K562 (cell line): Measurements from ENCODE around the gene RTP5. TPM values are rescaled to one million over a fixed set of nuclear protein-coding genes. Genes with fewer than 3 reads are reported as not detected.

Experiments
- ATAC-seq: fragments of 200-7000 bp; cut with Tn5 transposase; 3 replicates; pipeline ENCODE4 v1.9.1; 2020; ENCODE audit warnings: moderate library complexity
- BruUV-seq: library from RNA; stranded (reverse); fragments of 400-500 nt; replicated peaks from 2 replicates; lab custom pipeline; 2021; lab: Mats Ljungman, UMichigan
- CTCF ChIA-PET: fragments of 300-600 bp; formaldehyde crosslinking; extraction: SDS; loops from one replicate; lab custom pipeline; 2021; ENCODE audit warnings: low intra/inter-chr PET ratio; lab: Yijun Ruan, JAX
- POLR2A ChIA-PET: fragments of 300-600, 350-650 bp; sonication (Branson Sonifier 250); formaldehyde crosslinking; extraction: SDS; loops from one replicate; lab custom pipeline; 2021; ENCODE audit warnings: antibody characterized with exemption, inconsistent platforms; lab: Yijun Ruan, JAX
- DNase-seq, 4 experiments: peaks; one replicate each; pipeline versions ENCODE4 v3.0.0 to v3.0.0-alpha.2; 2011 to 2018; ENCODE audit warnings: low spot score in 3 of 4, mixed read lengths in 3 of 4; ENCODE audit errors: extremely low read depth in 1 of 4
- FAIRE-seq: peaks from 2 replicates; lab custom pipeline; 2011; peaks lifted over from hg19 to GRCh38; lab: Jason Lieb, UNC
- H2AFZ ChIP-seq: 2 replicates; pipeline ENCODE4 v1.6.0; 2011; ENCODE audit warnings: low read depth, low read length, control low read depth, inconsistent platforms
- H3K27ac ChIP-seq: fragments of 200-600 bp; 3 replicates; pipeline ENCODE4 v1.8.0; 2011; ENCODE audit warnings: low read depth, mild to moderate bottlenecking, control low read depth, inconsistent platforms, low read length, moderate library complexity, mixed read lengths; ENCODE audit errors: extremely low read depth
- H3K27me3 ChIP-seq, 2 experiments: fragments of 300-600 bp in 1 of 2; 2 replicates in 1 of 2; 3 replicates in 1 of 2; pipeline versions ENCODE4 v1.6.0 to v1.8.0; 2011; ENCODE audit warnings: inconsistent platforms in 2 of 2, low read length in 2 of 2, mild to moderate bottlenecking in 1 of 2, mixed read lengths in 1 of 2, moderate library complexity in 1 of 2; ENCODE audit not compliant: control insufficient read depth in 2 of 2, insufficient read depth in 2 of 2
- H3K36me3 ChIP-seq: fragments of 300-600 bp; 3 replicates; pipeline ENCODE4 v1.8.0; 2011; ENCODE audit warnings: mild to moderate bottlenecking, low read length, inconsistent platforms; ENCODE audit not compliant: control insufficient read depth, insufficient read depth
- H3K4me1 ChIP-seq, 2 experiments: fragments of 200-600 bp in 1 of 2; replicated peaks in 1 of 2; 2 replicates in 1 of 2; 3 replicates in 1 of 2; pipeline versions ENCODE4 v1.5.1 to v1.8.0; 2011; ENCODE audit warnings: inconsistent platforms in 2 of 2, low read length in 2 of 2, mild to moderate bottlenecking in 1 of 2, mixed read lengths in 1 of 2, moderate library complexity in 1 of 2; ENCODE audit not compliant: control insufficient read depth in 2 of 2, insufficient read depth in 2 of 2
- H3K4me2 ChIP-seq: 2 replicates; pipeline ENCODE4 v1.6.1; 2011; ENCODE audit warnings: low read length, control low read depth, inconsistent platforms, mixed read lengths; ENCODE audit not compliant: insufficient read depth
- H3K4me3 ChIP-seq: fragments of 200-600 bp; sonication (generic), shearing (Covaris generic); 2 replicates; pipeline ENCODE4 v1.5.1; 2016; ENCODE audit warnings: control low read depth, inconsistent platforms
- H3K79me2 ChIP-seq: fragments of 200-600 bp; 3 replicates; pipeline ENCODE4 v1.8.0; 2011; ENCODE audit warnings: low read length, inconsistent platforms; ENCODE audit not compliant: control insufficient read depth, insufficient read depth
- H3K9ac ChIP-seq, 2 experiments: 2 replicates each; pipeline versions ENCODE4 v1.6.0 to v1.6.1; 2011; ENCODE audit warnings: low read depth in 2 of 2, low read length in 2 of 2, control low read depth in 1 of 2, inconsistent platforms in 1 of 2, mild to moderate bottlenecking in 1 of 2, mixed read lengths in 1 of 2; ENCODE audit not compliant: insufficient read depth in 1 of 2
- H3K9me1 ChIP-seq: one replicate; pipeline ENCODE4 v1.6.0; 2011; ENCODE audit warnings: inconsistent platforms, mild to moderate bottlenecking, low read length, moderate library complexity; ENCODE audit not compliant: control insufficient read depth, insufficient read depth
- H3K9me3 ChIP-seq: replicated peaks from 2 replicates; pipeline ENCODE4 v1.5.1; 2011; ENCODE audit warnings: low read depth, low read length, inconsistent platforms; ENCODE audit not compliant: control insufficient read depth, insufficient read depth
- H4K20me1 ChIP-seq: replicated peaks from 2 replicates; pipeline ENCODE4 v1.6.1; 2011; ENCODE audit warnings: low read length, inconsistent platforms, mixed read lengths; ENCODE audit not compliant: control insufficient read depth, insufficient read depth
- BRD4 ChIP-seq: fragments of 200-600 bp; sonication (generic); IDR thresholded peaks from 2 replicates; pipeline ENCODE4 v1.6.1; 2017; ENCODE audit warnings: inconsistent platforms
- DDX20 ChIP-seq: fragments of 450-650 bp; IDR thresholded peaks from 2 replicates; pipeline ENCODE4 v1.6.1; 2016; ENCODE audit warnings: missing genetic modification characterization, low read depth, mild to moderate bottlenecking, missing compliant biosample characterization, moderate library complexity
- GTF3C2 ChIP-seq: IDR thresholded peaks from 3 replicates; pipeline ENCODE4 v1.6.1; 2011; ENCODE audit warnings: borderline replicate concordance, mild to moderate bottlenecking, moderate library complexity; ENCODE audit not compliant: insufficient read length; ENCODE audit errors: extremely low read depth
- KLF13 ChIP-seq: fragments of 450-650 bp; IDR thresholded peaks from 2 replicates; pipeline ENCODE4 v1.6.1; 2016; ENCODE audit warnings: missing genetic modification characterization, low read depth, mild to moderate bottlenecking, missing compliant biosample characterization, moderate library complexity, borderline replicate concordance
- MBD2 ChIP-seq: sonication (generic); IDR thresholded peaks from 2 replicates; pipeline ENCODE4 v1.6.1; 2016; ENCODE audit warnings: low read depth, borderline replicate concordance
- NBN ChIP-seq: fragments of 450-650 bp; IDR thresholded peaks from 2 replicates; pipeline ENCODE4 v1.6.1; 2016; ENCODE audit warnings: low read depth, mild to moderate bottlenecking
- NFIX ChIP-seq: fragments of 250-450 bp; sonication (Bioruptor Pico); IDR thresholded peaks from 2 replicates; pipeline ENCODE4 v1.4.0; 2020; ENCODE audit warnings: low read depth, mild to moderate bottlenecking, moderate library complexity
- NR2C1 ChIP-seq, 2 experiments: fragments of 450-650 bp; IDR thresholded peaks; 2 replicates each; pipeline ENCODE4 v1.6.1; 2017; ENCODE audit warnings: mild to moderate bottlenecking in 2 of 2, antibody characterized with exemption in 1 of 2, inconsistent platforms in 1 of 2, missing compliant biosample characterization in 1 of 2, missing genetic modification characterization in 1 of 2
- RAD21 ChIP-seq, 2 experiments: fragments of 250-450 bp in 1 of 2; fragments of 450-650 bp in 1 of 2; sonication (Bioruptor Pico) in 1 of 2; formaldehyde crosslinking in 1 of 2; IDR thresholded peaks in 1 of 2; conservative IDR thresholded peaks in 1 of 2; 2 replicates each; pipeline versions ENCODE4 v1.4.0 to v1.8.0; 2020 to 2022; ENCODE audit warnings: mild to moderate bottlenecking in 2 of 2, moderate library complexity in 1 of 2
- SIN3B ChIP-seq: fragments of 450-650 bp; IDR thresholded peaks from 2 replicates; pipeline ENCODE4 v1.6.1; 2017; ENCODE audit warnings: low read depth, mild to moderate bottlenecking, moderate library complexity
- SMC3 ChIP-seq: conservative IDR thresholded peaks from 2 replicates; pipeline ENCODE4 v1.6.1; 2011; ENCODE audit warnings: low read depth, low read length, improper control_type of control experiment; ENCODE audit not compliant: insufficient read depth
- SPI1 ChIP-seq: IDR thresholded peaks from 2 replicates; pipeline ENCODE4 v1.6.1; 2011; ENCODE audit warnings: low read depth, low read length, control low read depth, borderline replicate concordance
- SRF ChIP-seq, 2 experiments: fragments of 250-450, 450-650 bp in 1 of 2; sonication (Bioruptor Pico) in 1 of 2; sonication (generic) in 1 of 2; formaldehyde crosslinking; IDR thresholded peaks; 2 replicates each; pipeline versions ENCODE4 v1.5.0 to v1.5.1; 2020 to 2022; ENCODE audit warnings: mild to moderate bottlenecking in 1 of 2, missing genetic modification reagents in 1 of 2
- SRSF9 ChIP-seq: fragments of 200-400 bp; formaldehyde crosslinking; IDR thresholded peaks from 2 replicates; pipeline ENCODE4 v1.6.1; 2017; ENCODE audit warnings: low read depth, low read length, borderline replicate concordance
- ZNF444 ChIP-seq: fragments of 250-450 bp; sonication (Bioruptor Pico); IDR thresholded peaks from 2 replicates; pipeline ENCODE4 v1.4.0; 2020; ENCODE audit warnings: mild to moderate bottlenecking, moderate library complexity
- ZNF512 ChIP-seq: IDR thresholded peaks from 2 replicates; pipeline ENCODE4 v1.6.1; 2016; ENCODE audit warnings: missing genetic modification characterization, missing compliant biosample characterization
- ZSCAN32 ChIP-seq: fragments of 450-650 bp; formaldehyde crosslinking; IDR thresholded peaks from 2 replicates; pipeline ENCODE4 v1.4.0; 2020; ENCODE audit warnings: mild to moderate bottlenecking, moderate library complexity
- WGBS: fragments of 100-300 bp; shearing (Covaris generic); methylation state at CpG from one replicate; pipeline ENCODE4 v1.1.6; 2016; ENCODE audit warnings: low coverage, mixed read lengths; ENCODE audit not compliant: insufficient coverage; ENCODE audit errors: missing lambda C conversion rate; 5-methylcytosine and 5-hydroxymethylcytosine counted together
- in situ Hi-C: fragments of 300-500 bp; cut with MboI; formaldehyde crosslinking; loops from 4 replicates; pipeline ENCODE4 v1.15.0; 2018; ENCODE audit warnings: inconsistent platforms, mixed read lengths
- intact Hi-C: fragments of 100-400 bp; cut with micrococcal nuclease; formaldehyde crosslinking; loops from 2 replicates; pipeline ENCODE4 v1.14.2; 2022
- polyA plus RNA-seq, 8 experiments: library from polyadenylated mRNA; depleted of rRNA in 4 of 8; stranded (reverse) in 5 of 8; unstranded in 3 of 8; fragments of >200 nt; fragmentation: Nextera tagmentation in 2 of 8; fragmentation: Illumina TruSeq in 1 of 8; extraction: Ambion mirVana in 2 of 8; extraction: Trizol in 1 of 8; gene quantifications; 2 replicates each; pipeline versions ENCODE4 v1.2.1 to v1.2.3, GENCODE V29; 2011 to 2014; ENCODE audit warnings: inconsistent platforms in 1 of 8, missing spikeins in 1 of 8
- total RNA-seq, 7 experiments: library from RNA; depleted of rRNA in 6 of 7; stranded (reverse); fragments of >200 nt in 6 of 7; fragmentation: Illumina TruSeq in 2 of 7; extraction: Trizol in 2 of 7; gene quantifications; 2 replicates each; pipeline versions ENCODE4 v1.2.1 to v1.2.3, GENCODE V29; 2011 to 2021; ENCODE audit warnings: low replicate concordance in 1 of 7

The RTP5 gene
- total and polyA plus RNA-seq, 9 of the 15 experiments (the other 6 are each of a cell fraction or from before 2014, with no cell fraction given): not detected

GRCh38 chr2:241904791-241905710 lies 35.5 kb downstream of the RTP5 start:
- Histone ChIP-seq H3K79me2 (no peaks in the 10 kb centered on the region), H3K4me3 (no peak overlapping the region), H4K20me1 (no peaks in the 10 kb centered on the region), H3K4me1 (peaks cover 0 to 18% of the 10 kb centered on the region in 2 experiments; a peak in 2 of 5 replicates), H2AFZ (no peak overlapping the region), H3K27ac (no peak overlapping the region), H3K4me2 (no peak overlapping the region), H3K9me1 (no peaks in the 10 kb centered on the region), H3K36me3 (no peaks in the 10 kb centered on the region), H3K9ac (no peak overlapping the region), H3K27me3 (no peaks in the 10 kb centered on the region), H3K9me3 (no peaks in the 10 kb centered on the region)
- ATAC-seq (no peak), FAIRE-seq (no peak), DNase-seq (no peak)
- no TSS peak for BruUV-seq
- intact Hi-C loops: no loop called here
- WGBS: 70% methylated on average over 20 of the region's 29 CpGs
- in situ Hi-C loops: no loop called here
- POLR2A ChIA-PET: interaction anchor here (0.6 to 0.7 kb wide), 2 partner anchors 9 to 68 kb away, joined by 3 read pairs; no protein-coding TSS in a partner anchor
- CTCF ChIA-PET: no interaction called here
- no peak for TF ChIP-seq KLF13 (tag)
- TF ChIP-seq SPI1: no peak
- TF ChIP-seq GTF3C2: no peak
- TF ChIP-seq NR2C1 (IDR thresholded peaks at IDR 0.05): no peak
- TF ChIP-seq NR2C1 (tag; IDR thresholded peaks at IDR 0.05): no peak
- no peak for TF ChIP-seq DDX20 (tag)
- TF ChIP-seq SRSF9: no peak
- no peak for TF ChIP-seq NFIX (CRISPR knock-in tag)
- TF ChIP-seq ZNF512 (tag): no peak
- TF ChIP-seq ZSCAN32: no peak
- no peak for TF ChIP-seq MBD2
- TF ChIP-seq SRF (CRISPR knock-in tag; IDR thresholded peaks at IDR 0.05): no peak
- TF ChIP-seq SMC3: no peak
- TF ChIP-seq BRD4: no peak
- TF ChIP-seq NBN: no peak
- TF ChIP-seq ZNF444 (CRISPR knock-in tag): no peak
- TF ChIP-seq SIN3B: no peak
- TF ChIP-seq RAD21 (CRISPR knock-in tag; conservative IDR thresholded peaks at IDR 0.05 in 1 of 2, IDR thresholded peaks at IDR 0.05 in 1 of 2): no peak
